Esophagus muscularis mucosa (tissue), 4 donors: Measurements from ENCODE around the gene KLK13. TPM values are rescaled to one million over a fixed set of nuclear protein-coding genes. Genes with fewer than 3 reads are reported as not detected.

Experiments
- DNase-seq: peaks from one replicate; pipeline ENCODE4 v3.0.0-alpha.2; 2017; ENCODE audit errors: extremely low spot score
- H3K27ac ChIP-seq, 4 donors: fragments of 200-600 bp; sonication (generic); replicated peaks in 1 of 4; 1 replicate in 3 of 4; 2 replicates in 1 of 4; pipeline ENCODE4 v1.5.1; 2016 to 2019; ENCODE audit warnings: mild to moderate bottlenecking in 1 of 4
- H3K27me3 ChIP-seq, 4 donors: fragments of 200-600 bp; sonication (generic); one replicate each; pipeline versions ENCODE4 v1.5.1 to v1.6.0; 2016 to 2019
- H3K36me3 ChIP-seq, 4 donors: fragments of 200-600 bp; sonication (generic); one replicate each; pipeline ENCODE4 v1.5.1; 2016 to 2019
- H3K4me1 ChIP-seq, 4 donors: fragments of 200-600 bp; sonication (generic); one replicate each; pipeline ENCODE4 v1.5.1; 2016 to 2019
- H3K4me3 ChIP-seq, 4 donors: fragments of 200-600 bp; sonication (generic); 1 replicate in 2 of 4; 2 replicates in 2 of 4; pipeline ENCODE4 v1.5.1; 2016 to 2019; ENCODE audit warnings: mild to moderate bottlenecking in 4 of 4, moderate library complexity in 1 of 4
- H3K9me3 ChIP-seq, 4 donors: fragments of 200-600 bp; sonication (generic); 1 replicate in 3 of 4; 2 replicates in 1 of 4; pipeline ENCODE4 v1.5.1; 2016 to 2019
- CTCF ChIP-seq, 3 experiments: fragments of 200-600 bp in 2 of 3; fragments of 450-650 bp in 1 of 3; sonication (generic) in 2 of 3; IDR thresholded peaks; one replicate each; pipeline ENCODE4 v1.5.1; 2017 to 2019; ENCODE audit warnings: antibody characterized with exemption in 3 of 3, mild to moderate bottlenecking in 2 of 3, moderate library complexity in 1 of 3
- EP300 ChIP-seq: sonication (generic); formaldehyde crosslinking; IDR thresholded peaks from one replicate; pipeline ENCODE4 v1.6.1; 2017; ENCODE audit warnings: antibody characterized with exemption
- POLR2A ChIP-seq: fragments of 450-650 bp; IDR thresholded peaks from one replicate; pipeline ENCODE4 v1.6.1; 2017; ENCODE audit warnings: antibody characterized with exemption, moderate library complexity, mild to moderate bottlenecking, low read depth
- POLR2AphosphoS5 ChIP-seq, 2 donors: sonication (generic); formaldehyde crosslinking; IDR thresholded peaks; one replicate each; pipeline ENCODE4 v1.6.1; 2017; ENCODE audit warnings: antibody characterized with exemption in 2 of 2
- WGBS: methylation state at CpG from one replicate; pipeline ENCODE4 v1.1.5; 2018; 5-methylcytosine and 5-hydroxymethylcytosine counted together
- intact Hi-C: fragments of 100-400 bp; cut with DNase I; formaldehyde crosslinking; loops from one replicate; pipeline ENCODE4 v1.15.1; 2023
- total RNA-seq, 4 donors: library from RNA; depleted of rRNA; stranded (reverse); fragments of >200 nt; gene quantifications; one replicate each; pipeline versions ENCODE4 v1.1.0 to v1.2.1, GENCODE V29; 2016

Gene KLK13
- total RNA-seq, 4 donors from 2014 or later = not detected

- Histone ChIP-seq H3K36me3 (peaks cover under 1 to 43% (median 20%) of the 10 kb centered on the region in 4 donors), H3K27ac (no peak overlapping the region), H3K4me1 (peaks cover 6 to 37% (median 14%) of the 10 kb centered on the region in 4 donors), H3K27me3 (no peaks in the 10 kb centered on the region), H3K4me3 (no peak overlapping the region), H3K9me3 (no peaks in the 10 kb centered on the region)
- 76% methylated on average over 17 of the region's 20 CpGs for WGBS
- DNase-seq = no peak
- TF ChIP-seq CTCF (IDR thresholded peaks at IDR 0.05) = no peak
- no peak for TF ChIP-seq POLR2AphosphoS5 (IDR thresholded peaks at IDR 0.05)
- no peak for TF ChIP-seq EP300
- no peak for TF ChIP-seq POLR2A
- intact Hi-C loops = loop anchor here (5.0 kb wide), 1 partner anchor 75 kb away; no protein-coding TSS in a partner anchor
Observed at GRCh38 chr19:51097796-51098195, 32.9 kb upstream of the KLK13 start.

- WGBS = 5% methylated on average over 6 of the region's 8 CpGs
- peaks cover 5 to 33% (median 14%) of the 10 kb centered on the region in 4 donors for H3K4me1 ChIP-seq
- H3K4me3 ChIP-seq = no peak overlapping the region
- H3K27me3 ChIP-seq = no peaks in the 10 kb centered on the region
- no peak overlapping the region for H3K27ac ChIP-seq
- peaks cover 0 to 38% (median 15%) of the 10 kb centered on the region in 4 donors for H3K36me3 ChIP-seq
- intact Hi-C loops = loop anchor here (5.0 kb wide), 1 partner anchor 75 kb away; no protein-coding TSS in a partner anchor
- no peaks in the 10 kb centered on the region for H3K9me3 ChIP-seq
- DNase-seq = no peak
- TF ChIP-seq CTCF (IDR thresholded peaks at IDR 0.05) (peak; percentile 37 to 68 (median 40)), POLR2AphosphoS5 (IDR thresholded peaks at IDR 0.05) (no peak)
Observed at GRCh38 chr19:51097166-51097738, 32.4 kb upstream of the KLK13 start.

- 71% methylated on average over 6 of the region's 6 CpGs for WGBS
- no peaks in the 10 kb centered on the region for H3K9me3 ChIP-seq
- peaks cover 0 to 32% (median 14%) of the 10 kb centered on the region in 4 donors for H3K36me3 ChIP-seq
- H3K27ac ChIP-seq = no peak overlapping the region
- TF ChIP-seq CTCF (IDR thresholded peaks at IDR 0.05) = no peak
- TF ChIP-seq EP300 = no peak
- no peak for TF ChIP-seq POLR2AphosphoS5 (IDR thresholded peaks at IDR 0.05)
- no peak for TF ChIP-seq POLR2A
- H3K27me3 ChIP-seq = no peaks in the 10 kb centered on the region
- no peak overlapping the region for H3K4me3 ChIP-seq
- intact Hi-C loops = loop anchor here (5.0 kb wide), 1 partner anchor 74 kb away; no protein-coding TSS in a partner anchor
- no peak for DNase-seq
- peaks cover 0 to 27% (median 13%) of the 10 kb centered on the region in 4 donors for H3K4me1 ChIP-seq
Observed at GRCh38 chr19:51096473-51097165, 31.7 kb upstream of the KLK13 start.

- no peaks in the 10 kb centered on the region for H3K9me3 ChIP-seq
- no peaks in the 10 kb centered on the region for H3K27me3 ChIP-seq
- no peak overlapping the region for H3K4me3 ChIP-seq
- intact Hi-C loops = loop anchor here (5.0 kb wide), 1 partner anchor 72 kb away; no protein-coding TSS in a partner anchor
- no peak overlapping the region for H3K27ac ChIP-seq
- TF ChIP-seq POLR2A (no peak), CTCF (IDR thresholded peaks at IDR 0.05) (peak; percentile 43 to 63 (median 45))
- no peak for DNase-seq
- H3K36me3 ChIP-seq = peaks cover 0 to 19% (median 3%) of the 10 kb centered on the region in 4 donors
- peaks cover 0 to 17% (median 8%) of the 10 kb centered on the region in 4 donors for H3K4me1 ChIP-seq
- 15% methylated on average over 11 of the region's 15 CpGs for WGBS
Observed at GRCh38 chr19:51094696-51095279, 29.9 kb upstream of the KLK13 start.
